ENCODE results near the gene BCL2. TPM values are rescaled to one million over a fixed set of nuclear protein-coding genes. Genes with fewer than 3 reads are reported as not detected.

Gene BCL2
- total and polyA plus RNA-seq, 2 experiments from 2014 or later: 0.02 to 0.98 TPM

GRCh38 chr18:63145851-63146555 is 173.6 kb downstream of the BCL2 start:
- Histone ChIP-seq H3K27ac (no peak overlapping the region), H3K27me3 (no peaks in the 10 kb centered on the region), H3K36me3 (no peaks in the 10 kb centered on the region), H3K9me3 (ENCODE audit: low read depth) (no peaks in the 10 kb centered on the region), H3K4me1 (ENCODE audit: low read depth) (peaks cover 9% of the 10 kb centered on the region), H3K4me3 (no peak overlapping the region)
- DNase-seq (ENCODE audit: low read depth in 1 of 2, low spot score in 1 of 2): no peak
- TF ChIP-seq CTCF (IDR thresholded peaks at IDR 0.05; ENCODE audit: low read depth, low read length): no peak

- no peak overlapping the region for H3K4me3 ChIP-seq
- H3K36me3 ChIP-seq: no peaks in the 10 kb centered on the region
- no peak overlapping the region for H3K27ac ChIP-seq
- peaks cover 9% of the 10 kb centered on the region for H3K4me1 ChIP-seq (ENCODE audit: low read depth)
- no peaks in the 10 kb centered on the region for H3K9me3 ChIP-seq (ENCODE audit: low read depth)
- no peak for DNase-seq (ENCODE audit: low read depth in 1 of 2, low spot score in 1 of 2)
- H3K27me3 ChIP-seq: no peaks in the 10 kb centered on the region
- TF ChIP-seq CTCF (IDR thresholded peaks at IDR 0.05; ENCODE audit: low read depth, low read length): no peak
Observed at GRCh38 chr18:63145166-63145850, 174.3 kb downstream of the BCL2 start.

- Histone ChIP-seq H3K4me1 (ENCODE audit: low read depth) (peaks cover 9% of the 10 kb centered on the region), H3K27ac (no peak overlapping the region), H3K4me3 (no peak overlapping the region), H3K36me3 (no peaks in the 10 kb centered on the region), H3K9me3 (ENCODE audit: low read depth) (no peaks in the 10 kb centered on the region), H3K27me3 (no peaks in the 10 kb centered on the region)
- TF ChIP-seq CTCF (IDR thresholded peaks at IDR 0.05; ENCODE audit: low read depth, low read length): no peak
- DNase-seq (ENCODE audit: low read depth in 1 of 2, low spot score in 1 of 2): peak in 1 of 2 donors; percentile 13
Observed at GRCh38 chr18:63144748-63145147, 174.8 kb downstream of the BCL2 start.

GRCh38 chr18:63143330-63143771 is 176.2 kb downstream of the BCL2 start:
- no peaks in the 10 kb centered on the region for H3K36me3 ChIP-seq
- no peaks in the 10 kb centered on the region for H3K9me3 ChIP-seq (ENCODE audit: low read depth)
- DNase-seq (ENCODE audit: low read depth in 1 of 2, low spot score in 1 of 2): peak in 1 of 2 donors; percentile 29
- no peak for TF ChIP-seq CTCF (IDR thresholded peaks at IDR 0.05; ENCODE audit: low read depth, low read length)
- no peak overlapping the region for H3K4me3 ChIP-seq
- H3K27me3 ChIP-seq: no peaks in the 10 kb centered on the region
- no peak overlapping the region for H3K27ac ChIP-seq
- peaks cover 9% of the 10 kb centered on the region for H3K4me1 ChIP-seq (ENCODE audit: low read depth)

GRCh38 chr18:63142594-63143225 is 176.9 kb downstream of the BCL2 start:
- Histone ChIP-seq H3K27ac (no peak overlapping the region), H3K27me3 (no peaks in the 10 kb centered on the region), H3K4me3 (no peak overlapping the region), H3K9me3 (ENCODE audit: low read depth) (no peaks in the 10 kb centered on the region), H3K4me1 (ENCODE audit: low read depth) (peaks cover 9% of the 10 kb centered on the region), H3K36me3 (no peaks in the 10 kb centered on the region)
- no peak for DNase-seq (ENCODE audit: low read depth in 1 of 2, low spot score in 1 of 2)
- no peak for TF ChIP-seq CTCF (IDR thresholded peaks at IDR 0.05; ENCODE audit: low read depth, low read length)

Data from cardiac muscle cell (in vitro differentiated cells and primary cell).